Esophagus squamous epithelium (tissue), 5 donors: Measurements from ENCODE around the gene IL1RL2. TPM values are rescaled to one million over a fixed set of nuclear protein-coding genes. Genes with fewer than 3 reads are reported as not detected.

ENCODE experiments used
- DNase-seq: peaks from one replicate; lab custom pipeline; 2025; lab: John Stamatoyannopoulos, UW
- H3K27ac ChIP-seq, 4 donors: fragments of 200-600 bp; sonication (generic); one replicate each; pipeline ENCODE4 v1.5.1; 2016 to 2019; ENCODE audit warnings: mild to moderate bottlenecking in 1 of 4
- H3K27me3 ChIP-seq, 4 donors: fragments of 200-600 bp; sonication (generic); 1 replicate in 3 of 4; 2 replicates in 1 of 4; pipeline versions ENCODE4 v1.5.1 to v1.6.0; 2017 to 2021; ENCODE audit warnings: antibody characterized with exemption in 1 of 4
- H3K36me3 ChIP-seq, 3 donors: fragments of 200-600 bp; sonication (generic); one replicate each; pipeline ENCODE4 v1.5.1; 2016 to 2019
- H3K4me1 ChIP-seq, 3 donors: fragments of 200-600 bp; sonication (generic); one replicate each; pipeline ENCODE4 v1.5.1; 2017 to 2019
- H3K4me3 ChIP-seq, 4 donors: fragments of 200-600 bp; sonication (generic); 1 replicate in 3 of 4; 2 replicates in 1 of 4; pipeline ENCODE4 v1.5.1; 2016 to 2019; ENCODE audit warnings: mild to moderate bottlenecking in 2 of 4, moderate library complexity in 1 of 4
- H3K9me3 ChIP-seq, 3 donors: fragments of 200-600 bp; sonication (generic); one replicate each; pipeline ENCODE4 v1.5.1; 2016 to 2019
- CTCF ChIP-seq, 6 experiments: fragments of 450-650 bp in 4 of 6; fragments of 200-600 bp in 2 of 6; sonication (generic) in 2 of 6; IDR thresholded peaks; one replicate each; pipeline ENCODE4 v1.5.1; 2016 to 2019; ENCODE audit warnings: antibody characterized with exemption in 6 of 6, mild to moderate bottlenecking in 4 of 6, moderate library complexity in 4 of 6
- POLR2A ChIP-seq, 4 donors: fragments of 450-650 bp; IDR thresholded peaks; one replicate each; pipeline ENCODE4 v1.6.1; 2017; ENCODE audit warnings: antibody characterized with exemption in 4 of 4, mild to moderate bottlenecking in 4 of 4, moderate library complexity in 3 of 4
- WGBS, 2 donors: methylation state at CpG; one replicate each; pipeline ENCODE4 v1.1.5; 2018; 5-methylcytosine and 5-hydroxymethylcytosine counted together
- intact Hi-C: fragments of 100-400 bp; cut with DNase I; formaldehyde crosslinking; loops from one replicate; pipeline ENCODE4 v1.15.0; 2022
- total RNA-seq, 4 donors: library from RNA; depleted of rRNA; stranded (reverse); fragments of >200 nt; gene quantifications; one replicate each; pipeline ENCODE4 v1.1.0, GENCODE V29; 2016
- donor health status: DM: yes; HTN: yes; CAD: no.

Gene IL1RL2
- total RNA-seq, 4 donors from 2014 or later, result 2.5 to 6.7 (median 4.6) TPM

- whole genome bisulfite sequencing, 2 donors, result 63 to 72% methylated on average over 8 of the region's 8 CpGs
- Histone ChIP-seq H3K36me3 (peaks cover 0 to 24% (median 0%) of the 10 kb centered on the region in 3 donors), H3K27ac (peak overlapping the region in 3 of 4 donors; percentile 88 to 95 (median 94)), H3K4me3 (no peak overlapping the region), H3K27me3 (no peaks in the 10 kb centered on the region), H3K4me1 (peaks cover 22 to 53% (median 28%) of the 10 kb centered on the region in 3 donors), H3K9me3 (no peaks in the 10 kb centered on the region)
- TF ChIP-seq CTCF (IDR thresholded peaks at IDR 0.05) (no peak), POLR2A (IDR thresholded peaks at IDR 0.05) (no peak)
- intact Hi-C loops, result no loop called here
- no peak for DNase-seq
Observed at GRCh38 chr2:102224824-102225739, 38.3 kb downstream of the IL1RL2 start.

GRCh38 chr2:102226171-102226570, 39.3 kb downstream of the IL1RL2 start:
- no peak for DNase-seq
- no peaks in the 10 kb centered on the region for H3K27me3 ChIP-seq
- no peak for TF ChIP-seq POLR2A (IDR thresholded peaks at IDR 0.05)
- TF ChIP-seq CTCF (IDR thresholded peaks at IDR 0.05), result no peak
- H3K27ac ChIP-seq, result peak overlapping the region; percentile 88 to 97 (median 94)
- no peaks in the 10 kb centered on the region for H3K9me3 ChIP-seq
- intact Hi-C loops, result no loop called here
- H3K4me3 ChIP-seq, result no peak overlapping the region
- 86 to 92% methylated on average over 6 of the region's 6 CpGs for WGBS, 2 donors
- peaks cover 22 to 62% (median 28%) of the 10 kb centered on the region in 3 donors for H3K4me1 ChIP-seq
- peaks cover 0 to 13% (median 0%) of the 10 kb centered on the region in 3 donors for H3K36me3 ChIP-seq

GRCh38 chr2:102226612-102227391, 40.0 kb downstream of the IL1RL2 start:
- TF ChIP-seq POLR2A (IDR thresholded peaks at IDR 0.05), result no peak
- TF ChIP-seq CTCF (IDR thresholded peaks at IDR 0.05), result no peak
- Histone ChIP-seq H3K4me3 (no peak overlapping the region), H3K27ac (peak overlapping the region; percentile 88 to 97 (median 94)), H3K4me1 (peaks cover 22 to 62% (median 28%) of the 10 kb centered on the region in 3 donors), H3K36me3 (peaks cover 0 to 7% (median 0%) of the 10 kb centered on the region in 3 donors), H3K27me3 (no peaks in the 10 kb centered on the region), H3K9me3 (no peaks in the 10 kb centered on the region)
- DNase-seq, result no peak
- intact Hi-C loops, result no loop called here
- WGBS, 2 donors, result 54 to 58% methylated on average over 7 of the region's 7 CpGs

GRCh38 chr2:102229141-102229769, 42.4 kb downstream of the IL1RL2 start:
- Histone ChIP-seq H3K9me3 (no peaks in the 10 kb centered on the region), H3K36me3 (peaks cover 0 to 10% (median 0%) of the 10 kb centered on the region in 3 donors), H3K4me1 (peaks cover 22 to 62% (median 28%) of the 10 kb centered on the region in 3 donors), H3K4me3 (no peak overlapping the region), H3K27me3 (no peaks in the 10 kb centered on the region), H3K27ac (peak overlapping the region; percentile 88 to 97 (median 94))
- intact Hi-C loops, result no loop called here
- no peak for DNase-seq
- no peak for TF ChIP-seq CTCF (IDR thresholded peaks at IDR 0.05)
- no peak for TF ChIP-seq POLR2A (IDR thresholded peaks at IDR 0.05)
- 58 to 67% methylated on average over 6 of the region's 6 CpGs for WGBS, 2 donors
